ENCODE results near the gene DPP8. TPM values are rescaled to one million over a fixed set of nuclear protein-coding genes. Genes with fewer than 3 reads are reported as not detected.

The DPP8 gene
- polyA plus RNA-seq, 1 experiment = 29.9 TPM

DNA sequence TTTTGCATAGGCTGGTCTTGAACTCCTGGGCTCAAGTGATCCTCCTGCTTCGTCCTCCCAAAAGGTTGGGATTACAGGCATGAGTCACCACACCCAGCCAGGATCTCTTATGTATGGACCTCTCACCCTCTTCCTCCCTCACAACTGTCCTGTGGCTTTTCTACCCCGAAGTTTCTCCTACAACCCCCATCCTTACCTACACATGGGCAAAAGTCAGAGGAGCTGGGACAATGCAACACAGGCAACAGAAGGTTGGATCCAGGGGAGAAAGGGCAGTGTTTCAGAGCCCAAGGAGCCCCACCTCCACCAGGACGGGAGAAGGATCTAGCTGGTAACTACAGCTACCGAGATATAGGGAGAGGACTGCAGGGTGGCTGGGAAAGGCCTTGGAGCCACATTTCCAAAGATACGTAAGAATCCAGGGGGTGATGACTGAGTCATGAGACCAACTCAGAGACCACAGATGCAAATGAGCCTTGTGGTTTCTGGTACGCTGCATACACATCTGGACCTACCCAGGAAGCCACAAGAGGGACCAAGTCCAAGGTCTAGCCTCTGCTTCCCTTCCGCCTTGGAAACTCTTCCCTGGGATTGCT, 108.4 kb downstream of the DPP8 start:
- Histone ChIP-seq H3K9me3 (ENCODE audit: control insufficient read depth, insufficient read depth, low read length) (no peaks in the 10 kb centered on the region), H3K27ac (ENCODE audit: low read depth, low read length) (peak overlapping the region; percentile 96), H3K27me3 (ENCODE audit: control insufficient read depth, insufficient read depth, low read length) (peaks cover 2% of the 10 kb centered on the region), H3K4me3 (ENCODE audit: low read depth, low read length) (no peak overlapping the region)
- TF ChIP-seq, protein P1, sequence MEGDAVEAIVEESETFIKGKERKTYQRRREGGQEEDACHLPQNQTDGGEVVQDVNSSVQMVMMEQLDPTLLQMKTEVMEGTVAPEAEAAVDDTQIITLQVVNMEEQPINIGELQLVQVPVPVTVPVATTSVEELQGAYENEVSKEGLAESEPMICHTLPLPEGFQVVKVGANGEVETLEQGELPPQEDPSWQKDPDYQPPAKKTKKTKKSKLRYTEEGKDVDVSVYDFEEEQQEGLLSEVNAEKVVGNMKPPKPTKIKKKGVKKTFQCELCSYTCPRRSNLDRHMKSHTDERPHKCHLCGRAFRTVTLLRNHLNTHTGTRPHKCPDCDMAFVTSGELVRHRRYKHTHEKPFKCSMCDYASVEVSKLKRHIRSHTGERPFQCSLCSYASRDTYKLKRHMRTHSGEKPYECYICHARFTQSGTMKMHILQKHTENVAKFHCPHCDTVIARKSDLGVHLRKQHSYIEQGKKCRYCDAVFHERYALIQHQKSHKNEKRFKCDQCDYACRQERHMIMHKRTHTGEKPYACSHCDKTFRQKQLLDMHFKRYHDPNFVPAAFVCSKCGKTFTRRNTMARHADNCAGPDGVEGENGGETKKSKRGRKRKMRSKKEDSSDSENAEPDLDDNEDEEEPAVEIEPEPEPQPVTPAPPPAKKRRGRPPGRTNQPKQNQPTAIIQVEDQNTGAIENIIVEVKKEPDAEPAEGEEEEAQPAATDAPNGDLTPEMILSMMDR (IDR thresholded peaks at IDR 0.05; ENCODE audit: low read depth, low read length) = 0 out of 2 replicates have a peak, but pooled peaks have one; percentile 16
- ChIA-PET POLR2A (interaction anchor here (1.2 to 1.3 kb wide), 2 partner anchors 12 to 104 kb away, joined by 4 read pairs; no protein-coding TSS in a partner anchor), CTCF (interaction anchor here (0.6 to 1.5 kb wide), 4 partner anchors 8 to 305 kb away, joined by 3 to 13 read pairs (median 4); no protein-coding TSS in a partner anchor)
- DNase-seq (ENCODE audit: low read depth, low spot score) = peak; percentile 93

DNA sequence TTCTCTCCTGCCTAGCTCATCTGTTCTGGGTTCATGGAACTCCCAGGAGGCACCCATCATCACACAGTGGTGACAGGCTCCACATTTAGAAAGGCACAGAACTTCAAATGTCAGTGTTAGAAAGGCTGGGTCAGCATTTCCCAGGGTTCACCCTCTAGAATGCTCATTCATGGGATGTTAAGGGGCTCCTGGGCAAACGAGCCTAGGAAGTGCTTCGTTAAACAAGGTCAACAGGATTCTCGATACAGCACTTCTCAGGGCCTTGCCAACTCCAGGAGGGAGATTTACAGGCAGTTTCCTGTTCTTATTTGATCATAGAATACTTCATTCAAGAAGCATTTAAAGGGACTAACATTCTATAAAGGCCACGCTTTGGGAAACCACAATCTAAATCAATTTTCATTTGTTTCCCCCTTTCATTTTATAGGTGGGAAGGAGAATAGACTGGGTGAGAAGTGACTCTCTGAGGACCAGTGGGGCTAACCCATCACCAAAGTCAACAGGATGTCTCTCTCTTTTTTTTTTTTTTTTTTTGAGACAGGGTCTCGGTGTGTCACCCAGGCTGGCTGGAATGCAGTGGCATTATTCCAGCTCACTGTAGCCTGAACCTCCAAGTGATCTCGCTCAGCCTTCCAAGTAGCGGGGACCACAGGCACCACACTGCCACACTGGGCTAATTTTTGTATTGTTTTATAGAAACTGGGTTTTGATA, 109.0 kb downstream of the DPP8 start:
- TF ChIP-seq, protein P1 (IDR thresholded peaks at IDR 0.05; ENCODE audit: low read depth, low read length) = no peak
- no peaks in the 10 kb centered on the region for H3K9me3 ChIP-seq (ENCODE audit: control insufficient read depth, insufficient read depth, low read length)
- peak overlapping the region; percentile 96 for H3K27ac ChIP-seq (ENCODE audit: low read depth, low read length)
- CTCF ChIA-PET = interaction anchor here (0.6 to 1.5 kb wide), 3 partner anchors 9 to 305 kb away, joined by 3 to 5 read pairs (median 4); no protein-coding TSS in a partner anchor
- POLR2A ChIA-PET = interaction anchor here (1.2 to 1.3 kb wide), 2 partner anchors 13 to 103 kb away, joined by 4 read pairs; no protein-coding TSS in a partner anchor
- H3K4me3 ChIP-seq (ENCODE audit: low read depth, low read length) = no peak overlapping the region
- DNase-seq (ENCODE audit: low read depth, low spot score) = no peak
- peaks cover 5% of the 10 kb centered on the region for H3K27me3 ChIP-seq (ENCODE audit: control insufficient read depth, insufficient read depth, low read length)

DNA sequence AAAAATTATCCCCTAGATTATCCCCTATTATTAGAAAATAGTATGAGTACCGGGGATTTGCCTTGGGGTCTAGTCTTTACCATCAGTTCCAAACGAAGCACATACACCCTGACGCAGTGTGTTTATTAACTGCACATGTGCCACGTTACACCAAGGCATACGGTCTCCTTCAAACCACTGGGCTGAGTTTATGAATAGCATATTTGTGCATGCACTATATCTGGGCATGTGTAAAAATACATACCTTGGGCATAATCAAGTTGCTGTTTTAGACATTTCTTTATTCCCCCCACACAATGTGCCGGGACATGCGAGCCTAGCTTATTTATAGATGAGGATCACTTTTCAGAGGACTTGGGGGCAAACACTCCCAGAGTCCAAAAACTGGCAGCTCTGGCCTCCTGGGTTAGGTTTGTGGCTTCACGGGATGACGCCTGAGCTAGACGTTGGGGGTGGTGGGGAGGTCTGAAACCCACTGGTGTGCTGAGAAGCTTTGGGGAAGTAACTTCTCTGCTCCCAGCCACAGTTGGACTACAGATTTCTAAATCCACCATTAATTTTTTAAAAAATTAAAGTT, 111.0 kb downstream of the DPP8 start:
- ChIA-PET POLR2A (no interaction called here), CTCF (interaction anchor here (2.0 kb wide), 1 partner anchor 21 kb away, joined by 5 read pairs; no protein-coding TSS in a partner anchor)
- TF ChIP-seq, protein P1 (IDR thresholded peaks at IDR 0.05; ENCODE audit: low read depth, low read length) = no peak
- no peak for DNase-seq (ENCODE audit: low read depth, low spot score)
- no peak overlapping the region for H3K4me3 ChIP-seq (ENCODE audit: low read depth, low read length)
- peaks cover 6% of the 10 kb centered on the region for H3K27me3 ChIP-seq (ENCODE audit: control insufficient read depth, insufficient read depth, low read length)
- no peak overlapping the region for H3K27ac ChIP-seq (ENCODE audit: low read depth, low read length)
- H3K9me3 ChIP-seq (ENCODE audit: control insufficient read depth, insufficient read depth, low read length) = no peaks in the 10 kb centered on the region

DNA sequence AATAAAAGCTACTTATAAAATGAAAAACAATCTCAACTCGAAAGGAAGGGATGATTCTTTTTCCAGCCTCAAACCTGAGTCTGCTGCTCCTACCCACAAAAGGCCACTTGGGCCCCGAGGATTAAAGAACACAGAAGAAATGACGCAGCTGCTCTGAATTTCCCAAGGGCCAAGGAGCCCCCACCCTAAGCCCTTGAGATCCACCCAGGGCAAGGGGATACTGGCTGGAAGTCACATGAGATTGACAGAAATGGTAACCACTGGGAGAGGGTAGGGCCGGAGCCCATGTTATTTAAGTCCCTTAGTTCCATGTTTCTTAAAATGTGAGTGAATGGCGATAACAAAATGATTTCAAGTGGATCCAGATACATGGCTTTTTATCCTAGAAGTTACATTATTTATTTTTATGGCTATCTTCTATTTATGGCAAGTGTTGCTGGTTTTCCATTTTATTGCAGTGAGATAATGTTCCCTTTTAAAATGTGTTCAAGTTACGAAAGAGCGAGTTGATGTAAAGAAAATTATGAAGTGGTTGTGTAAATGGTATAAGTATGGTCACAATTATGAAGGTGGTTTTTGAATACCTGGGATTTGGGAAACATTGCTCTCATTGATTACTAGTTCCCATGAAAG, 111.6 kb downstream of the DPP8 start:
- POLR2A ChIA-PET = no interaction called here
- TF ChIP-seq, protein P1 (IDR thresholded peaks at IDR 0.05; ENCODE audit: low read depth, low read length) = no peak
- no peak for DNase-seq (ENCODE audit: low read depth, low spot score)

More for the DNA sequence above, 111.6 kb downstream of the DPP8 start:
- Histone ChIP-seq H3K27ac (ENCODE audit: low read depth, low read length) (no peak overlapping the region), H3K9me3 (ENCODE audit: control insufficient read depth, insufficient read depth, low read length) (no peaks in the 10 kb centered on the region), H3K27me3 (ENCODE audit: control insufficient read depth, insufficient read depth, low read length) (peaks cover 6% of the 10 kb centered on the region), H3K4me3 (ENCODE audit: low read depth, low read length) (no peak overlapping the region)
- CTCF ChIA-PET = interaction anchor here (1.6 to 2.0 kb wide), 2 partner anchors 21 to 87 kb away, joined by 5 read pairs; no protein-coding TSS in a partner anchor

All from AG04450 (cell line).